AG09309 (cell line): ENCODE results near the gene COL18A1.

Experiments
- DNase-seq: peaks from one replicate; pipeline ENCODE4 v3.0.0-alpha.2; 2010; ENCODE audit warnings: low read depth
- H3K4me3 ChIP-seq: 2 replicates; pipeline ENCODE4 v1.5.1; 2011; ENCODE audit warnings: mild to moderate bottlenecking, low read depth, low read length, moderate library complexity; ENCODE audit not compliant: control insufficient read depth
- TF ChIP-seq, protein P1 (sequence below): IDR thresholded peaks from 2 replicates; pipeline ENCODE4 v1.5.1; 2011; ENCODE audit warnings: mild to moderate bottlenecking, low read depth, low read length, inconsistent platforms; ENCODE audit not compliant: insufficient read depth, control insufficient read depth; ENCODE audit errors: missing control alignments

COL18A1 gene

DNA sequence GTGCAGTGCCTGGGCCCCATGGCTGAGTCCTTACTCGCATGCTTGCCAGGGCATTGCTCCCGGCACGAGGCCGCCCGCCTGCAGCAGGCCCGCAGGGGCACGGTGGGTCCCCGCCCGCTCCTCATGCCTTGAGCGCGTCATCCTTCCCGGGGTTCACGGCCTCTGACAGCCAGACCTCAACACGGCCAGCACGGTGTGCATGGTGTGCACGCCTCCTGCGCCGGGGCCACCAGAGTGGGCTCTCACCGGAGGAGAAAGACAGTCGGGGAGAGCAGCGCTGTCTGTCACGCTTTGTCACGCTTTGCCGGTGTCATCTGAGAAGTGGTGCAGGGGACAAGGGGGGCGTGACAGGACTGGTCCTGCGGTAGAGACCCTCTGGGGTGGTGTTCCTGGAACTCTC lies 11.9 kb upstream of the COL18A1 start:
- no peak for DNase-seq
- TF ChIP-seq, protein P1, sequence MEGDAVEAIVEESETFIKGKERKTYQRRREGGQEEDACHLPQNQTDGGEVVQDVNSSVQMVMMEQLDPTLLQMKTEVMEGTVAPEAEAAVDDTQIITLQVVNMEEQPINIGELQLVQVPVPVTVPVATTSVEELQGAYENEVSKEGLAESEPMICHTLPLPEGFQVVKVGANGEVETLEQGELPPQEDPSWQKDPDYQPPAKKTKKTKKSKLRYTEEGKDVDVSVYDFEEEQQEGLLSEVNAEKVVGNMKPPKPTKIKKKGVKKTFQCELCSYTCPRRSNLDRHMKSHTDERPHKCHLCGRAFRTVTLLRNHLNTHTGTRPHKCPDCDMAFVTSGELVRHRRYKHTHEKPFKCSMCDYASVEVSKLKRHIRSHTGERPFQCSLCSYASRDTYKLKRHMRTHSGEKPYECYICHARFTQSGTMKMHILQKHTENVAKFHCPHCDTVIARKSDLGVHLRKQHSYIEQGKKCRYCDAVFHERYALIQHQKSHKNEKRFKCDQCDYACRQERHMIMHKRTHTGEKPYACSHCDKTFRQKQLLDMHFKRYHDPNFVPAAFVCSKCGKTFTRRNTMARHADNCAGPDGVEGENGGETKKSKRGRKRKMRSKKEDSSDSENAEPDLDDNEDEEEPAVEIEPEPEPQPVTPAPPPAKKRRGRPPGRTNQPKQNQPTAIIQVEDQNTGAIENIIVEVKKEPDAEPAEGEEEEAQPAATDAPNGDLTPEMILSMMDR = no peak

GRCh38 chr21:45393833-45394638 lies 10.9 kb upstream of the COL18A1 start:
- TF ChIP-seq, protein P1 = no peak

More for the DNA sequence above, 11.9 kb upstream of the COL18A1 start:
- H3K4me3 ChIP-seq = no peak overlapping the region

GRCh38 chr21:45396620-45396995 lies 8.4 kb upstream of the COL18A1 start:
- no peak for DNase-seq
- no peak overlapping the region for H3K4me3 ChIP-seq
- TF ChIP-seq, protein P1 = no peak

More at GRCh38 chr21:45393833-45394638, 10.9 kb upstream of the COL18A1 start:
- DNase-seq = no peak
- H3K4me3 ChIP-seq = no peak overlapping the region

DNA sequence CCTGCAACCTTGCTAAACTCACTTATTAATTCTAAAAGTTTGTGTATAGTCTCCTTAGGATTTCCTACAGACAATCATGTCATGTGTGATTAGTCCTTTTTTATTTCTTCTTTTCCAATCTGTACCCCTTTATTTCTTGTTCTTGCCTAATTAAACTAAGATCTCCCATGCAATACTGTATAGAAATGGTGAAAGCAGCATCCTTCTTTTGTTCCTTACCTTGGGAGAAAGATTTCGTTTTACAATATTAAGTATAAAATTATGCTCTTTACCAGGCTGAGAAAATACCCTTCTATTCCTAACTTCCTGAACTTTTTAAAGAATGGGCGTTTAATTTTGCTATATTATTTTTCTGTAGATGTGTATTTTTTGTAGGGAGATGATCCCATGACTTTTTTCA lies 7.6 kb upstream of the COL18A1 start:
- no peak for DNase-seq
- TF ChIP-seq, protein P1 = no peak
- no peak overlapping the region for H3K4me3 ChIP-seq

DNA sequence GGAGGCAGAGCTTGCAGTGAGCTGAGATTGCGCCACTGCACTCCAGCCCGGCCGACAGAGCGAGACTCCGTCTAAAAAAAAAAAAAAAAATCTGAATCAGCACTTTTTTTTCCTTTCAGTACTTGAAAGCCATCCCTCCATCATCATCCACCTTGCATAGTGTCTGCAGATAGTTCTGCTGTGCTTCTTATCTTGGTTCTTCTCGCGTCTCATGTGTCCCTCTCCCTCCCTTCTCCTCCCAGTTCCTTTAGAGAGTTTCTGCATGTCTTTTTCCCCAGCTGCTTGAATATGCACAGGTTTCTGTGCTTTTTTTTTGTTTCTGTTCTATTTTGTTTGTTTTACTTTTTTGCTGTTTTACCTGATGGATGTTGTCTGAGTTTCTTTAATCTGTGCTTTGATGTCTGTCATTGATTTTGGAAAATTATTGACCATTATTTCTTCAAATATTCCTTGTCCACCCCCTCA lies 3.9 kb upstream of the COL18A1 start:
- H3K4me3 ChIP-seq = no peak overlapping the region
- TF ChIP-seq, protein P1 = no peak
- DNase-seq = no peak

DNA sequence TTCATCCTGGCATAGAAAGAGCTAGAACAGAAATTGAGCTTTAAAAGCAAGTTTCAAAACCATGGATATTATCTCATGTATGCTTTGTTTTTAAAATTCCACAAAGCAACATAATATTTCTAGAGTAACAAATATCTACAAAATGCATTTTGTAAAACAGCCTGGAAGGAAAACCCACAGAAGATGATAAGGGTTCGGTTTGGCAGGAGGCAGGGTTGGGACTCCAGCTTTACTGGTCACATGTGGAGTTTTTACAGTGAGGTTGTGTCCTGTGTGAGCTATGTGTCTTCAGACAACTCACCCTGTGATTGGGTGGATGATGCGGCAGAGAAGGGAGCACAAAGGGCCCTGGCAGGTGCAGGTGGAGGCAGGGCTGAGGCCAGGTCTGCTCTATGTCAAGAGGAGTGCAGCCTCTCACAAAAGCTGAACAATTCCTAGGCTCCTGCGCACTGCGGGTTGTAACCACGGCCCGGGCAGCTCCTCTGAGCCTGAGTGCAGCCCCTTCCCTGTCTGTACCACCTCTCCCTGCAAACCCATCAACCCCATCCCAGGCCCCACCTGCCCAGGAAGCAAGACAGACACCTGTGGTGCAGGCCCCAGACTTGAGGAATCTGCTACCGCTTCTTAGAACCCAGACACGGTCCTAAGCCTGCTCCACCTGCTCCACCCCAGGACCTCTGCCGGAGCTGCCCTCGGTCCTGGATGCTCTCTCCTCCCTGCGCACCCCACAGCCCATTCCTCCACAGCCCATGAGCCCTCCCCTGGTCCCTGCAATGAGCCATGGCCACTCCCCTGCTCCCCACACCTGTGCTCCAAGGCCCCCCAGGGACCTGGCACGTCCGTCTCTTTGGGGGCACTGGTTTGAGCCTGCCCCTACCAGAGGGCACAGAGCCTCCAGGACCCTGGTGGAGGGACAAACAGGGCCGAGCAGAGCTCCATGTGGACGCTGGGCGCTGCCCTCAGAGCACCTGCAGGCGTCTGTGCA lies 2.8 kb upstream of the COL18A1 start:
- TF ChIP-seq, protein P1 = no peak
- H3K4me3 ChIP-seq = no peak overlapping the region
- DNase-seq = no peak
